Endodermal cell (in vitro differentiated cells): ENCODE results near the gene AGRN. TPM values are rescaled to one million over a fixed set of nuclear protein-coding genes. Genes with fewer than 3 reads are reported as not detected.
"Not testable (repeated sequence)": the region's sequence is repeated elsewhere in the genome, so short reads cannot be mapped to it uniquely, and the experiment has no call there.

Experiments used
- DNase-seq: peaks from one replicate; pipeline ENCODE4 v3.0.0-alpha.2; 2017
- H3K27ac ChIP-seq: 2 replicates; pipeline ENCODE4 v1.5.1; 2013; ENCODE audit warnings: mild to moderate bottlenecking, low read depth, low read length, moderate library complexity
- H3K27me3 ChIP-seq: 2 replicates; pipeline ENCODE4 v1.6.1; 2013; ENCODE audit warnings: mild to moderate bottlenecking, low read length, moderate library complexity; ENCODE audit not compliant: insufficient read depth, control insufficient read depth, poor library complexity, severe bottlenecking
- H3K36me3 ChIP-seq: 2 replicates; pipeline ENCODE4 v1.7.0; 2013; ENCODE audit warnings: mild to moderate bottlenecking, low read length, moderate library complexity; ENCODE audit not compliant: control insufficient read depth, insufficient read depth
- H3K4me1 ChIP-seq: one replicate; pipeline ENCODE4 v1.7.0; 2013; ENCODE audit warnings: low read length; ENCODE audit not compliant: control insufficient read depth, insufficient read depth
- H3K4me3 ChIP-seq: 2 replicates; pipeline ENCODE4 v1.5.1; 2013; ENCODE audit warnings: mild to moderate bottlenecking, low read length, moderate library complexity
- H3K9ac ChIP-seq: 2 replicates; pipeline ENCODE4 v1.6.1; 2013; ENCODE audit warnings: mild to moderate bottlenecking, low read length, moderate library complexity; ENCODE audit not compliant: poor library complexity, severe bottlenecking; ENCODE audit errors: extremely low read depth
- H3K9me3 ChIP-seq: 2 replicates; pipeline ENCODE4 v1.6.1; 2013; ENCODE audit warnings: mild to moderate bottlenecking, low read length, moderate library complexity; ENCODE audit not compliant: control insufficient read depth
- H3K27ac Mint-ChIP-seq: 2 replicates; pipeline ENCODE4 v1.8.0; 2020; ENCODE audit warnings: mixed read lengths
- H3K27me3 Mint-ChIP-seq: 2 replicates; pipeline ENCODE4 v1.8.0; 2021; ENCODE audit warnings: mild to moderate bottlenecking, mixed read lengths; ENCODE audit not compliant: insufficient read depth
- H3K36me3 Mint-ChIP-seq: 2 replicates; pipeline ENCODE4 v1.8.0; 2020; ENCODE audit warnings: low read depth, mixed read lengths
- H3K4me1 Mint-ChIP-seq: 2 replicates; pipeline ENCODE4 v1.8.0; 2020; ENCODE audit warnings: mixed read lengths
- H3K4me3 Mint-ChIP-seq: 2 replicates; pipeline ENCODE4 v1.8.0; 2020; ENCODE audit warnings: mild to moderate bottlenecking, moderate library complexity, mixed read lengths
- H3K9me3 Mint-ChIP-seq: 2 replicates; pipeline ENCODE4 v1.8.0; 2020; ENCODE audit warnings: mild to moderate bottlenecking, mixed read lengths
- WGBS, 2 experiments: methylation state at CpG; one replicate each; pipeline versions ENCODE4 v1.1.5 to v1.1.7; 2013; ENCODE audit warnings: missing lambda C conversion rate in 2 of 2, mixed read lengths in 1 of 2; ENCODE audit not compliant: insufficient coverage in 1 of 2, insufficient read length in 1 of 2; 5-methylcytosine and 5-hydroxymethylcytosine counted together
- total RNA-seq, 2 donors: library from RNA; stranded (reverse); fragmentation: NEBNext Ultra II Directional in 1 of 2; extraction: Animal tissue kit (Norgen Biotek cat#: 25700) in 1 of 2; gene quantifications; 2 replicates in 1 of 2; 3 replicates in 1 of 2; pipeline ENCODE4 v1.2.1, GENCODE V29; 2021
- TF ChIP-seq, protein P1 (sequence below): fragments of 200-600 bp; sonication (generic); conservative IDR thresholded peaks from 2 replicates; pipeline ENCODE4 v1.5.0; 2021; ENCODE audit warnings: antibody characterized with exemption, mild to moderate bottlenecking

The AGRN gene
- total RNA-seq, 2 donors from 2014 or later, result 269 to 288 TPM

DNA sequence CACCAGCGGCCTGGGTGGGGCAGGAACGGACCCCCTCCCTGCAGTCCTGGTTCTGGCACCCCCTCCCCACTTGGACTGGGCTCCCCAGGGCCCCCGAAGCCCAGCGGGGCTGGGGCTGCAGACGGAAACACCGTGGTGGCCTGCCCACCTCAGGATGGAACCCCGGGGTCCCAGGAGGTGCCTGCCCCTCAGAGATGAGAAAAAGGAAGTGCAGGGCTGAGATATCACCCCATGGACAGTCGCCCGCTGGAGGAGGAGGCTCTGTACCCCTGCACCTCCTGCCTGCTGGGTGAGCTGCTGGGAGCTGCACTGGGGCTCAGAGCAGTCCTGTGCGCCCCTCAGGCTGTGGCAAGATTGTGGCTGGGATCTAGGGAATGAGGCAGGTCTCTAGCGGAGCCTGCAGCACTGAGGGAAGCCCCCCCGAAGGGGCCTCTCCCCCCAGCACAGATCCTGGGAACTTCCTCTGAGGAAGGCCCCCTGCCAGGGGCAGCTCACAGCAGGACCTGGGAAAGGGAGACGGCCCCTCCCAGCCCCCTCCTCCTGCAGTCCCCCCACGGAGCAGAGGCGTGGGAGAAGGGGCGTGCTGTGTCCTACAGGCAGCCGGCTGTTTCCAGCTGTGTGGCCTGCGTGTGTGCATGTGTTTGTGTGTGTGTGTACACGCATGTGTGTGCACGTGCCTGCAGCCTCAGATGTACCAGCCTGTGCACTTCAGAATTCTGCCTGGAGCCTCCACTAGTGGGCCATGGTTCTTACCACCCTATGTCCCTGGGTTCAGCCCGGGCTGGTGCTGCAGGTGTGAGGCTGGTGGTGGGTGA lies 6.9 kb downstream of the AGRN start:
- DNase-seq, result no peak
- H3K27me3 Mint-ChIP-seq, result peaks cover 15% of the 10 kb centered on the region
- Histone ChIP-seq H3K9me3 (no peaks in the 10 kb centered on the region), H3K27me3 (no peaks in the 10 kb centered on the region), H3K36me3 (peaks cover 37% of the 10 kb centered on the region), H3K4me3 (no peak overlapping the region), H3K27ac (no peak overlapping the region), H3K9ac (no peak overlapping the region), H3K4me1 (peaks cover 18% of the 10 kb centered on the region)
- WGBS, 2 experiments, result 88 to 100% methylated on average over 4 to 21 of the region's 21 CpGs
- no peak overlapping the region for H3K4me3 Mint-ChIP-seq
- no peak overlapping the region for H3K27ac Mint-ChIP-seq
- TF ChIP-seq, protein P1, sequence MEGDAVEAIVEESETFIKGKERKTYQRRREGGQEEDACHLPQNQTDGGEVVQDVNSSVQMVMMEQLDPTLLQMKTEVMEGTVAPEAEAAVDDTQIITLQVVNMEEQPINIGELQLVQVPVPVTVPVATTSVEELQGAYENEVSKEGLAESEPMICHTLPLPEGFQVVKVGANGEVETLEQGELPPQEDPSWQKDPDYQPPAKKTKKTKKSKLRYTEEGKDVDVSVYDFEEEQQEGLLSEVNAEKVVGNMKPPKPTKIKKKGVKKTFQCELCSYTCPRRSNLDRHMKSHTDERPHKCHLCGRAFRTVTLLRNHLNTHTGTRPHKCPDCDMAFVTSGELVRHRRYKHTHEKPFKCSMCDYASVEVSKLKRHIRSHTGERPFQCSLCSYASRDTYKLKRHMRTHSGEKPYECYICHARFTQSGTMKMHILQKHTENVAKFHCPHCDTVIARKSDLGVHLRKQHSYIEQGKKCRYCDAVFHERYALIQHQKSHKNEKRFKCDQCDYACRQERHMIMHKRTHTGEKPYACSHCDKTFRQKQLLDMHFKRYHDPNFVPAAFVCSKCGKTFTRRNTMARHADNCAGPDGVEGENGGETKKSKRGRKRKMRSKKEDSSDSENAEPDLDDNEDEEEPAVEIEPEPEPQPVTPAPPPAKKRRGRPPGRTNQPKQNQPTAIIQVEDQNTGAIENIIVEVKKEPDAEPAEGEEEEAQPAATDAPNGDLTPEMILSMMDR, result no peak
- peaks cover 21% of the 10 kb centered on the region for H3K36me3 Mint-ChIP-seq
- H3K4me1 Mint-ChIP-seq, result peaks cover 16% of the 10 kb centered on the region
- H3K9me3 Mint-ChIP-seq, result no peaks in the 10 kb centered on the region

DNA sequence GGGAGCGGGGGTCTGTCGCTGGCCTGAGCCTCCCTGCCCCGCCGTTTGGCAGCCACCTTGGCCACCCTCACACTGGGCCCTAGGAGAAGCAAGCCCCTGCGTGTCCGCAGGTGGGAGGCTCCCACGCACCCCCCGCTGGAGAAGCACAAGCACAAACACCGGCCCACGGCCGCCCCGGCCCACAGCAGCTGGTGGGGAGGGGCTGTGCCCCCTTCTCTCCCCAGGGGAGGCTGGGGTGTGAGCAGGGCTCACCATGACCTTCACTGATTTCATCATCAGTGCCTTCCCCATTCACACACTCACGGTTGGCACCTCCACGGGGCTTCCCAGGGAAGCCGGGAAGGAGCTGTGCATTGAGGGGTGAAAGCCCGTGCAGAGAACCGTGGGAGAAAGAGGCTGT lies 7.9 kb downstream of the AGRN start:
- Histone ChIP-seq H3K4me3 (no peak overlapping the region), H3K36me3 (peaks cover 29% of the 10 kb centered on the region), H3K27me3 (no peaks in the 10 kb centered on the region), H3K9ac (no peak overlapping the region), H3K4me1 (peaks cover 18% of the 10 kb centered on the region), H3K27ac (no peak overlapping the region), H3K9me3 (no peaks in the 10 kb centered on the region)
- H3K4me3 Mint-ChIP-seq, result no peak overlapping the region
- peaks cover 12% of the 10 kb centered on the region for H3K36me3 Mint-ChIP-seq
- TF ChIP-seq, protein P1, result no peak
- no peaks in the 10 kb centered on the region for H3K9me3 Mint-ChIP-seq
- no peak for DNase-seq
- peaks cover 20% of the 10 kb centered on the region for H3K4me1 Mint-ChIP-seq
- peaks cover 14% of the 10 kb centered on the region for H3K27me3 Mint-ChIP-seq
- WGBS, 2 experiments, result 95 to 96% methylated on average over 12 to 17 of the region's 17 CpGs
- no peak overlapping the region for H3K27ac Mint-ChIP-seq

DNA sequence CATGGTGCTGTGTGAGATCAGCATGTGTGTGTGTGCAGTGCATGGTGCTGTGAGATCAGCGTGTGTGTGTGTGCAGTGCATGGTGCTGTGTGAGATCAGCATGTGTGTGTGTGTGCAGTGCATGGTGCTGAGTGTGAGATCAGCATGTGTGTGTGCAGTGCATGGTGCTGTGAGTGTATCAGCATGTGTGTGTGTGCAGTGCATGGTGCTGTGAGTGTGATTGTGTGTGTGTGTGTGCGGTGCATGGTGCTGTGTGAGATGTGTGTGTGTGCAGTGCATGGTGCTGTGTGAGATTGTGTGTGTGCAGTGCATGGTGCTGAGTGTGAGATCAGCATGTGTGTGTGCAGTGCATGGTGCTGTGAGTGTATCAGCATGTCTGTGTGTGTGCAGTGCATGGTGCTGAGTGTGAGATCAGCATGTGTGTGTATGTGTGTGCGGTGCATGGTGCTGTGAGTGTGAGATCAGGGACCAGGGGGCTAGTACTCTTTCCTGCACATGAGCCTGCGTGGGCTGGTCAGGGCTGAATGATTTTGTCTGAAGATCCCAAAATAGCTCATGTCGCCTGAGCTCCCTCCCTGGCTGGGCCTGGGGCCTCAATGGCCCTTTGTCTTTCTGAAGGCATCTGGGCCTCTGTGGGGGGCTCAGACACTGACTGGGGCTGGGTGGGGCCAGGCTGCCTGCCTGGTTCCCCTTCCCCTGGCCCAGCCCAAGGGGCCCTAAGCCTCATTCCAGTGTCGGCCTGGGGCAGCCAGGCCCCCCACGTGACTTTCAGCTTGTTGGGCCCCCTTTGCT lies 11.1 kb downstream of the AGRN start:
- Mint-ChIP-seq H3K36me3 (peaks cover 12% of the 10 kb centered on the region), H3K27me3 (peaks cover 25% of the 10 kb centered on the region), H3K4me1 (peaks cover 10% of the 10 kb centered on the region)
- not testable (repeated sequence) for H3K4me3 Mint-ChIP-seq, H3K27ac Mint-ChIP-seq, H3K27me3 ChIP-seq, H3K9ac ChIP-seq, H3K4me3 ChIP-seq, DNase-seq, H3K9me3 Mint-ChIP-seq, H3K4me1 ChIP-seq, H3K9me3 ChIP-seq
- WGBS, 2 experiments, result 70 to 78% methylated on average over 4 to 7 of the region's 7 CpGs
- H3K27ac ChIP-seq, result peak overlapping the region; percentile 32
- H3K36me3 ChIP-seq, result peaks cover 16% of the 10 kb centered on the region
